C1 segment of cervical spinal cord (tissue), 14 donors: ENCODE data around the gene STX8.
"Not testable (repeated sequence)": the region's sequence is repeated elsewhere in the genome, so short reads cannot be mapped to it uniquely, and the experiment has no call there.

Experiments used
- DNase-seq, 14 donors: peaks; one replicate each; lab custom pipeline; 2025; lab: John Stamatoyannopoulos, UW

Gene STX8

DNA sequence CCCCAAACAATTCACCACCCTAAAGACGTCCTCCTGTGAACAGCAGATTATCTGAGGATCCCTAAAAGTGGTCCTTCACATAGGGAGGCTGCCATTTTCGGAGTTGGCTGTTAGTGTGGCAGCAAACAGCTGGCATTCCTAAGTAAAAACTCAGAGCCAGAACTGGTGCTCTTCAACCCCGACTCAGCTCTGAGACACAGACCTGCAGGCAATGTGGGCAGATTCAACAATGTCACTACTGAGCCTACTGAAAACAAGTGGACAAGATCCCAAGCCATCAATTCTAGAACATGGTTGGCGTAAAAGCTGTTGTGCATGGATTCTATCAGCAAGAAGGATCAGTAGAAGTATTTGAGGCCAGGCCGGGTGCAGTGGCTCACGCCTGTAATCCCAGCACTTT lies 307.1 kb downstream of the STX8 start:
- DNase-seq, result no peak

DNA sequence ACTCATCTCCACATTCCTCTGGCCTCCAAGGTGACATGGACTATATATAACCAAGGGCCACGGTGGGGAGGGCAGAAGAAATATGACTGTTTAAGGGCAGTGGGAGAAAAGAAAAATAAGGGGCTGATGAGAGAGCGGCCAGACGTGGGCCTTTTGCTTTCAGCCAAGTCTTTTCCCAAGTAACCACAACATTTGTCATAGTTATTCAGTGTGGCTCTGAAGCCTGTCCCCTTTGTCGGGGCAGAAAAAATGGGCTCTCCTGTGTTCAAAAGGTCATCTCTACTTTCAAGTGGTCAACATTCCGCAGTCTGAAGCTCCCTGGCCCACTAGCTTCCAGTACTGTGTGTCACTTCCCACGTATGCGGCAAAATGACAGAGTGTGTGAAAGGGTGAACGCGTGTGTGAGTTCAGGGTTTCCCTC lies 308.9 kb downstream of the STX8 start:
- DNase-seq, result no peak

DNA sequence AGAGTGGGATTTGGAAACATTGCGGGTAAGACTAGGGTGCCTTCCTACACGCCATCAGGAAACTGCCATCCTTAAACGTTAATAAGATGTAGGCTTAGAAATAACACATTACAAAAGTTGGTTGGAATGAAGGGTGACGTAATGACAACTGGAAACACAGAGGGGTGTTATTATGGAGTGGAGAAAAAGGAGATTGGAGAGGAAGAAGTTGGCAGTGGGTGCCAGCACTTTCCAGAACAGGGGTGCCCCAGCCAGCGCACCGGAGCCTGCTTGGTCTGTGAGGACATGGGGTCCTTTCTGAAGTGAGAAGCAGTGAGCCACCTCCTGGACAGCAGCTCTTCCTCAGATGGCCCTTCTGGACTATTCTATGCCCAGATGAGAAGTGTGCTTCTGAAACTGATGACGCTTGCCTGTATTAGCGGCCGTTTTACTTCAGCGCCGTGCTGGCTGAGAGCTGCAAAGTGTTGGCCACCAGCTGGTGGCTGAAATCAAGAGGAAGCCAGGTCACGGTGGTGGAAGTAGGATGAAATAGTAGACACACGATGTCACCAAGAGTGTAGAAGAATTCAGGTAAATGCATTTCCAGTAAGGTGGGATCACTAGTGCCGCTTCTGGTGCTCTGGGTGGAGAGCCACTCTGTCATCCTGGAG lies 309.5 kb downstream of the STX8 start:
- no peak for DNase-seq

DNA sequence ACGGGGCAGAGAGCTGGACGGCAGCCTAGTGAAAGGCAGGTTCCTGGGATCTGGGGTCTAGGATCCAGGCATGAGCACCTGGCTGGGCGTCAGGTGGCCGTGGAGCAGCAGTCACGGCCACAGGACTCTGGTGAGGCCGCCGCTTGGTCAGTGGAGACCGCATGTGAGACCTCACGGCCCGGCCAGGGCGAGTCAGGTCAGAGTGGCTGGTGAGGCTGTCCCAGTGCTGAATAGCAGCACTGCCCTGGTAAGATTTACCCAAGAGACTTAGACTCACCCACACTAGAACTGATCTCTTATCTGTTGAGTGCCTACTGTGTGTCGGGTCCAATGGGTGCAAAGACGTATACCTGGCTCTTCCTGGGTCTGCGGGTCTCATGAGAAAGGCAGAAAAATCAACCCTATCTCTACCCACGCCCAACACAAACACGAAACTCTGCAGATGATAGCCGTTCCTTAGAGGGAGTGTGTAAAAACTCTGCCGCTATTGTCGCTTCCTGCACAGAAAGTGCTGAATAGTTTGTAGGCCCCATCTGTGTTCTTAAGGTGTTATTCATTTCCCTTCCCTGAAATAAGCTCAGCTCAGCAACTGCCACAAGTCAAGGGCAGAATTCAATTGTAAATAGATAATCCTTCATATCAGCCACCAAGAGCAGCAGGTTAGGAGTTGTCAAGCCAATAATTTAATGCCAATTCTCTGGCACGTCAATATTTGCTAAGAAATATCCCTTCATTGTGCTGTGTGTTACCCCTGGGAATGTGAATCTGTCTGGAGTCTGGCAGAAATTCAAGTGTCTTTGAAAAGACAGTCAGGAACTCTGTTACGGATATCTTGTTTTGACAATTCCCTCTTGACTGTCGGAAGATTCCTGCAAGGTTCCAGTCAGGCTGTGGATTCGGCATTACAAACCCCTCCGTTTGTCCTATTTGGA lies 314.3 kb downstream of the STX8 start:
- DNase-seq, result no peak

DNA sequence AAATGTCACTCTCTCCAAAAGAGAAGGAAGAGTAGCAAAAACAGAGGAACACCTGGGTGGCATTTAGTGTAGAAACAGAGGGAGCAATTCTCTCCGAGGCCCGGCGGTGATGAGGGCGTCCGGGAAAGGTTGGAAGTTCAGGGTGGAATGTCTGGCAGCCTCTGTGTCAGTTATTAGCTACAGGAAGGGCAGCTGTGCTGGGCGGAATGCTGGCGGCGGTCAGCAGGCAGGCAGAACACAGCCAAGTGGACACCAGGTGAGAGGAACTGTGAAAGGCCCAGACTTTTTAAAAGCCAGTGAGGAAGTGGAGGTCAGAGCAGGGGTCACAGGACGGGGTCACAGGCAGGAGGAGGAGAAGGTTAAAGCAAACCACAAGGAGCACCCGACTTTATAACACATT lies 316.2 kb downstream of the STX8 start:
- no peak for DNase-seq

DNA sequence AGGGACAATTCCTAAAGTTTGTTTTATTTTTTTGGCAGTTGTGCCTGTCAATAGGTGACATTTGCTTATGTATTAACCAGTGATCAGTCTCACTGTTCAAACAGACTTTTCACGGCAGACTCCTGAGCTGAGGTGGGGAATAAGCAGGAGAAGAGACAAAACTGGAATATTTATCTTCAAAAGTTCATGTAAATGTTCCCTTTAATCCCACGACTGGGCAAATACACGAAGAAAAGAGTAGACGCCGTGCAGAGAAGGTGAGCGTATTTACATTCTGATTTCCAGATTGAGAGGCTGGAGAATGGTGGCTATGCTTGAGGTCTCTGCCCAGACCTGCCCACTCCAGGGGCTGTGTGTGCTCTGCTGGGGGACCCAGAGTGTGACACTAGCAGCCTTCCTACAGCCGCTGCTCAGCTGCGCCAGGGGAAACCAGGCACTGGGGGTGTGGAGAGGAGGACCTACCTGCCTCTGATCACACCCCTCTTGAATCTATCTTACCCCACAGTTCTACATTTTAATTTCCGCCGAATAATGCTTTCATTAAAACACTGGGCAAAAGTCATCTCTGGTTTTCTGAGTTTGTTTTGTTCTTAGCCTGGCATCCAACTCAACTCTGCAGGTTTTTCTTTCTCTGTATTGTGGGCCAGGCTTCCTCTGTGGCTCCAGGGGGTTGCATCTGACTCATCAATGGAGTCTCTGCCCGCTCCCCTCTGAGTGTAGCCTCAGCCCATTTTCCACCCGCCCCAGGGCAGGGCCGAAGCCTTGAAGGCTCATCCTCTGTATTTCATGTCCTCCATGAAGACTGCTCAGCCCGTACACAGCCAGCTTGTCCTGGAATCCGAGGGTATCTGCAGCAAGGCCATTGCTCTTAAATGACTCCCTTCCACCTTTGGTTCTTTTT lies 317.3 kb downstream of the STX8 start:
- DNase-seq, result no peak

DNA sequence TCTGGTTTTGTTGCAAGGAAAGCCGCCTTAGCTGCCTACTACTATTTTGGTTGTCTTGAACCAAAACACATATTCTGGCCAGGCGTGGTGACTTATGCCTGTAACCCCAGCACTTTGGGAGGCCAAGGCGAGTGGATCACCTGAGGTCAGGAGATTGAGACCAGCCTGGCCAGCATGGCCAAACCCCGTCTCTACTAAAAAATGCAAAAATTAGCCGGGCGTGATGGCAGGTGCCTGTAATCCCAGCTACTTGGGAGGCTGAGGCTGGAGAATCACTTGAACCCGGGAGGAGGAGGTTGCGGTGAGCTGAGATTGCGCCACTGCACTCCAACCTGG lies 318.0 kb downstream of the STX8 start:
- DNase-seq, result not testable (repeated sequence)

DNA sequence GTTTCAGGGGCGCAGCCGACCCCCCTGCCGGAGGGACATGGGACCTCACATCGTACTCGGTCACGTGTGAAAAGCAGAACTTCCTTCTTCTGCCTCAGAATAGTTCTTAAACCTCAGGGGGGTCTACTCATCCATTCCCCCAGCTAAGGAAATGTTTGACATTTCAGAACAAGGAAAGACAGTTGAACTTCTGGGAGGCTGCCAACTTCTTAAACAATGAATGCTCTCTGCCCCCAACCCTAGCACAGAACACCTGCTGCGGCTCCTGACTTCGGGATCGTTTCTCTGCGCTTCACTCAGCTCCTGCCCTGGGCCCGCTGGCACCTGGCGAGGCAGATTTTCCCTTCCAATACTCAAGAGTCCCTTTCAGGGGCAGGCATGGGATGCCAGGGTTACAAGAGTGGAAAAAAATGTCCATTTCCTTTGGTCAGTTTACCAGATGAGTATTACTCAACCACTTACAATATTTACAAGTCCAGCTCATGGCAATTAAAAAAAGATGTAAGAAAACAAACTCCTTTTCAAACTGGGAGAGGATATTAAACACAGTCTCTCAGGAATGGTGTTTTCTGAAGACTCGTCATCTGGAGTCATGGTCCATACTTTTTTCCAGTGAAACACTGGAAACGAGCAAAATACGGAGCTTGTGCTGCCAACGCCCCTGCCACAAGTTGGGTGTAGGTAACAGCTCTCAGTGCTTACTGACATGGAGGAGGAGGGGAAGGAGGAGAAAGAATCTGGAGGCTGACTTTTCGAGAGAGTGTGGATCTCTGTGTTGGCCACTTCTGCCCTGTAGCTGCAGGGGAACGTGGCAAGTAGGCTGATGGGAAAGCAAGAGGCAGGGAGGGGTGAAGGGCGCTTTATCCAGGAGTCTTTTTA lies 318.6 kb downstream of the STX8 start:
- no peak for DNase-seq

DNA sequence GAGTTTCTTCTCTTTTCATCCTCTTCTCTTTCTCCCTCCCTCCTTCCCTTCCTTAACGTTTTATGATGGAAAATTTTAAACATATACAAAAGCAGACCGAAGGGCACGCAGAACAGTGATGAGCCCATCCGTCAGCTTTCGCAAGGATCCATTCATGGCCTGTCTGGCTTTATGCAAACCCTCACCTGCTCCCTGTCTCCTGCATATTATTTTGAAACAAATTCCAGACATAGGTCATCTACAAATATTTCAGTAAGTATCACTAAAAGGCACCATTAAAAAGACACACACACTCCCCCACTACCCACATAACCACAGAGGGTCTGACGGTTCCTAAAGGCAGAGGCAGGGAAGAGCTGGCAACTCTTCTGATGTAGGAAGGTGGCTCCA lies 319.3 kb downstream of the STX8 start:
- DNase-seq, result no peak

DNA sequence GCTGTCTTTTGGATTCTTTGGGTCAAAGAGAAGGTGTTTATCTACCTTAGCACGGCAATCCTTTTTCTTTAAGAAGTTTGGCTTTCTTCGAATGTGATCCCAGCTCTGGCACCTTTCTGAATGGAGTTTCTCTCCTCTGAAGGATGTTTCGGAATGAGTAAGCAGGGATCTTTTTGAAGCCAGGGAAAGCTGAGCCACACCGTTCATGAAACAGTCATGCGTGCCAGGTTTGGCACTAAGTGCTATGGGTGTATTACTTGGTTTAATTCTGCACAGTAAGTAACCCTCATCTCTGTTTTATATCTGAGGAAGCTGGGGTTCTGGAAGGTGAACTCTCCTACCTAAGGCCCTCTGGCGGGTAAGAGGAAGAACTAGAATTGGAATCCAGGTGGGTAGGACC lies 319.8 kb downstream of the STX8 start:
- DNase-seq, result no peak

DNA sequence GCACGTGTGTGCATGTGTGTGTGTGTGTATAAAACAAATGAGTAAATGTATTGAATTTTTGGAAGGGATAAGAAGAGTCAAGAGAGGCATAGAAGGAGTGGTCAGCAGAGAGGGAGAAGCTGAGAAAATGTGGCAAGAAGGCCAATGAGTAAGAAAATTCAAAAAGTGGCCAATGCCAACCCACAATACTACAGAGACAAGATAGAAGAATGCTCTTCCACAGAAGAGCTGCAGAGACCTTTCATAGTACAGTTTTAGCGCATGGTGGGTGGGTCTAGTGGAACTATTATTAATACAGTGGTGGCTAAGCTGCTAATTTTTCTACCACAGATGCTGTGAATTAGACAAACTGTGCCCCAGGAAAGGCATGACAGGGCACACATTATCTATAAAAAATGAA lies 320.8 kb downstream of the STX8 start:
- DNase-seq, result no peak

DNA sequence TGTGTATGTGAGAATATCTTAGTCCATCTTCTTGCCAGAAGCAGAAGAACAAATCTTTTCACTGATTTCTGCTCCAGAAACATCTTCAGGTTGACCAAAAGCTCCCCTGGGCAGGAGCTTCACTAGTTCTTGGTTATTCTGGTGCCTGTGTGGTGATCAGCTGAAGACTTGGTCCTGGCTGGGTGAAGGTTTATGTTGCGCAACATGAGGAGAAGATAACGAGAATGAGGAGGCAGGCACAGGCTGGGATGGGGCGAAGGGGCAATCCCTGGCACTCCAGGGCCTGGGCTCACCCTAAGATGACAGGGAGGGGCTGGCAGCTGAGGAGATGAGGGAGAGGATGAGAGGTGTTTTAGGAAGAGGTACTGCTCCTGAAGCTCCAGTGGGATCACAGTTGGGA lies 322.3 kb downstream of the STX8 start:
- no peak for DNase-seq

DNA sequence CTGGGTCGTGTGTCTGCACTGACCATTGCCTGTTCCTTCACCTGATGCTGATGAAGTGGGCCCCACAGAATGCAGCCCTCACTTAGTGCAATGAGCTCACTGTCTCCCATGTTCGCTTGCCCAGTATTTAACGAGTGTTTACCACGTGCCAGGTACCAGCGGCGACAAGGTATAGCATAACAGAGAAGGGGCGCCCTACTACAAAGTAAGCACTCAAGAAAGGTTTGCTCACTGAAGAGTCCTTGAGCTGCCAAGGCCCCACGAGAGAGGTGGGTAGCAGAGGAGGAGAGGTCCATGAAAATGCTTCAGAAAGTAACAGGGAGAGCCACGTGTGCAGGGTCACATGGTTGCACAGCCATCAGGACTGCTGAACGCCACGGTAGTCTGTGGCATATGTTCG lies 324.3 kb downstream of the STX8 start:
- no peak for DNase-seq

DNA sequence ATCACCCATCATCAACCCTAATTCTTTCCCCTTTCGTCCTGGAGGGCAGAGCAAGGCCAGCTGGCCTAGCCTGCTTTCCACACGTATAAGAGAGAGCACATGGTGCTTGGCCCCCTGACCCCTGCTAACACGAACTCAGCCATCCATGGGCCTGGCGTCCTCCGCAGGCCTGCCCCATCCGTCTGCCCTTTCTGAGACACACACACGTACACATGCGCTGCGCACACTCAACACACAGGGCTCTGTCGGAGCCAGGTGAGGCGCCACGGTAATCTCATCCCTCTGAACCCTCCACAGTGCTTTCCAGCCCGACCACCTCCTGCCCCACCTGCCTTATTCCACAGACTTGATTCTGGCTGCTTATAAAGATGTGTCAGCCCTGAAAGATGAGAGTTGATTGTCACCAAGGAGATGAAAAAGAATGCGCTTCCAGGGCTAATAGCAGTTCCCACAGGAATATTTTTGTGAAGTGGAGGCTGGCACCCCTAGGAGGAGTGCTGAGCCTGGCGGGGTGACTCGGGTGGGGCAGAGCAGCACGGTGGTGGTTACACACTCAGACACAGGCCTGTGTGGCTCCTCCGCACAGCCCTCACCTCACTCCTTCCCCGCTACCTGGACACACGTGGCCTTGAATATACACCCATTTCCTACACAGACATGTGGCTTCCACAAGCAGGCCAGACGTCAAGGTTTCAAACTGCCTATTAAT lies 326.2 kb downstream of the STX8 start:
- no peak for DNase-seq

DNA sequence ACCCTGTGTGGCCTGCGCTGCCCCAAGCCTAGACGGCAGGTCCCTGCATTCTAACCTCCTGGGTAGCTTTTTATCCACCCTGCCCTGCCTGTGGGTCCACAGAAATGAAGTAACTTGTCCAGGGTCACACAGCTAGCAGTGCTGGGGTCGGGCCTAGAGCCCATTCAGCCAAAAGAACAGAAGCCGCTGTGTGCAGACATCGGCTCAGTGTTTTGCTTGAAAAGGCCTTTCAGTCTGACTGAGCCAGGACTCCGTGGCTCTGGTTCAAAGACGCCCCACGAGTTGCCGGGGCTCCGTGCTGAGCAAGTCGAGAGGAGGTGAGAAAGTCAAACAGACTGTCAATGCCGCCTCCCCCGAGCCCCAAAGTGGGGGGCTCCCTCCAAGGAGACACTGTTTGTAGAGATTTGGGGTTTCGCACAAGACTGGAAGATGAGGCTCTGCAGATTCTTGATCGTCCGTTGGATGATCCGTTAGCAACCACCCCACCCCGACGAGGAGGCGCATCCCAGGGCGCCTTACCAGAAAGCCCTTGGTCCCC lies 328.1 kb downstream of the STX8 start:
- DNase-seq, result peak in 10 of 14 donors; percentile 3 to 71 (median 43)

DNA sequence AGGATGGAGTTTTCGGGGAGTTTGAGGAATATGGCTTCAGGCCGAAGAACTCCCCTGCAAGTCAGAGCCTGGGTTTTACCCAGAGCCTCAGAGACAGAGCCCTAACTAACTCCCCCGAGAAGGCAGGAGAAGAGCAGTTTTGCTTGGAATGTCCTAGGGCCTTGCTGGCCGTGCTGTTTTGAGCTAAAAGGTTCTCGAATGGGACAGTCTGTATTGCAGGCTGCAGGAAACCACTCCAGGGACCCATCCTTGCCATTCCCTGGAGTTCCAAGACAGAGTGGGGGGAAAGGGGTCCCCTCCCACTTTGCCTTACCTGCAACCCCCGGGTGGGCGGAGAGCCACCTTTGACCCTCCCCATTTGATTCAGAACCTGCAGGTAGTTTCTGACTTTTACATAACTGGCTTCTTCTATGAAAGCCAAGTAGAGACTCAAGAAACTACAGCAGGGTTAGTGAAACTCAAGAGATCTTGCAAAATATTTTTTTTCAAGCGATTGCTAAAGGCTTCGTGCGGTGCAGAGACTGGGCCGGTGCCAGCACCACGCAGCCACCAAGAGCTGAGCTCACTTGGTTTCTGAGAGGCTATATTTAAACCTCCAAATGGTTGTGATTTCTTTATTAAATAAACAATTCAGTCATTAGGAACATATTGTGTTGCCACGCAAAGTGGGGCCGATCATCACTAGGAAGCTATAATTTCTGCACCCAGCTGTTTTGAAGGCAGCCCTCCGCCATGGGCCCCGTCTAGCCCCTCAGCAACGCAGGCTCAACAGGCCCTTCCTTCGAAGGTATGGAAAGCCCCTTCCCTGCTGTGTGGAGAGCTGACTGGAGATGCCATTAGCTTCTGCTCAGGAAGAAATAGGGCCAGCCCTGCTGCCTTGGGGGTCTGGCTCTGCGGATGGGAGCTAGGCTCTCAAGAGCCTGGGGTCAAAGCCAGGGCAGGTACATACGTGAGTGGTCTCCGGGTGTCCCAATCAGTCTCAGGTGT lies 331.3 kb downstream of the STX8 start:
- no peak for DNase-seq

DNA sequence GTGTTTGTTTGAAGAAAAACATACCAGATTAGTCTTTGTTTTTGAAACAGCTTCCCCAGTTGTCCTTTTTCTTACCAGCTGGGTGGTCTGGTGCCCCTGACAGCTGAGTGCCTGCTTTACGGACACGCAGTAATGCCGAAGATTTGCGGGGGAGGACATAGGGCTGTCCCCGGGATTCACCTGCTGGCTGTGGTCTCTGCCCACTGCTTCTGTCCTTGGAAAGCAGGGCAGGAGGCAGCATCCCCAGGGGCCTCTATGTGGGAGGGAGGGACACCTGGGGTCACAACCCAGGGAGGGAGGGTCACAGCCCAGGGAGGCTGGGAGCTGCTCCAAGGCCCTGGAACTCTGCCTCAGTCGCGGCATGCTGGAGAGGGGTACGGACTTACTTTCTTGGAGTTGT lies 332.6 kb downstream of the STX8 start:
- DNase-seq, result no peak

DNA sequence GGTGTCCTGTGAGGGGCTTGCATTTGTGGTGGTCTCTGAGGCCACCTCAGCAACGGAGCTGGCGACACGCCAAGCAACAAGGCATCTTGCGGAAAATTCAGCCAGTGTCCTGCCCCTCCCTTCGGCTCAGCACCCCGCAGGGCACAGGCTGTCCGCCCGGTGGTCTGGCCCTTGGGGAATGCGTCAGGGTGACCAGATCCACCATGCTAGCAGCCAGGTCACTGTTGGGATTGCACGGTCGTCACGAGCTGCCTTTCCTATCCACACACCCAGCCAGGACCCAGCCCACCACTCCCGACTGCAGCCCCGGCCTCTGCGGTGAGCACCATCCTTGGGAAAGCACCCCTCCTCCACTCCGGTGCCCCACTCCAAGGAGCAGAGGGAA lies 333.1 kb downstream of the STX8 start:
- no peak for DNase-seq
